GM12892 (cell line): Measurements from ENCODE around the gene CYP46A1.

Experiments used
- DNase-seq: peaks from one replicate; pipeline ENCODE4 v3.0.0; 2011; ENCODE audit not compliant: insufficient read length
- FAIRE-seq: peaks from 2 replicates; lab custom pipeline; 2011; peaks lifted over from hg19 to GRCh38; lab: Jason Lieb, UNC
- POLR2A ChIP-seq: IDR thresholded peaks from 2 replicates; pipeline ENCODE4 v1.6.1; 2011; ENCODE audit warnings: low read depth, low read length, control low read depth
- POLR2AphosphoS5 ChIP-seq: IDR thresholded peaks from 2 replicates; pipeline ENCODE4 v1.6.1; 2011; ENCODE audit warnings: low read depth, low read length, control low read depth
- TAF1 ChIP-seq: IDR thresholded peaks from 2 replicates; pipeline ENCODE4 v1.6.1; 2011; ENCODE audit warnings: low read depth, mild to moderate bottlenecking, control low read depth, low read length, borderline replicate concordance

Gene CYP46A1

DNA sequence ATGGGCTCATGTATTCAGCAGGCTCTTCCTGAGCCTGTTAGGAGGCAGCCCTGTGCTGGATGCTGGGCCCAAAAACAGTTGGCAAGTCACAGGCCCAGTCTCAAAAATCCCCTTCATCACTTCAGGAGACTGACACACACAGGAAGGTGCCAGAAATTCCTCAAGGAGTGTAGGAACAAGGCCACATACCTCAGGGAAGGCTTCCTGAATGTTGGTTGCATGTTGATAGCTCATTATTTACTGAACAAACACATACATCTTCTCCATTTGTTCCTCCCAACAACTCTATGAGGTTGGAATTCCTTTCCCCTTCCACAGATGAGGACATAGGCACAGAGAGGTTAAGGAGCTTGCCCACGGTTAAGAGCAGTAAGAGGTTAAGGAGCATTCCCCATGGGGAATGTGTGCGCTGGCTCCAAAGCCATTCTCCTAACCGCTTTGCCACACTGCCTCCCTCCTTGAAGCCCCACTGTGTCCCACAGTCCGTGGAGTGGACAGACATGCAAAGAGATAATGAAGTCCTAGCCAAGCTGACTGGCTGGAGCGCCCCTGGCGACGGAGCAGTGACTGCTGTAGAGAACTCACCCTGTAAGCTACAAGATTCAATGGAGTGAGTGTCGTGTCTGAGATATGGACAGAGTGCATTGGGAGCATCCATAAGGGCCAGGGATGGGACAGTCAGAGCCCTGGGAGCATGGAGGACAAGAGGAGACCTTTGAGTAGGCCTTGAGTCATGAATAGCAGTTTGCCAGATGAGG lies 35.9 kb upstream of the CYP46A1 start:
- no peak for FAIRE-seq
- TF ChIP-seq POLR2AphosphoS5 (no peak), TAF1 (no peak), POLR2A (no peak)
- no peak for DNase-seq

DNA sequence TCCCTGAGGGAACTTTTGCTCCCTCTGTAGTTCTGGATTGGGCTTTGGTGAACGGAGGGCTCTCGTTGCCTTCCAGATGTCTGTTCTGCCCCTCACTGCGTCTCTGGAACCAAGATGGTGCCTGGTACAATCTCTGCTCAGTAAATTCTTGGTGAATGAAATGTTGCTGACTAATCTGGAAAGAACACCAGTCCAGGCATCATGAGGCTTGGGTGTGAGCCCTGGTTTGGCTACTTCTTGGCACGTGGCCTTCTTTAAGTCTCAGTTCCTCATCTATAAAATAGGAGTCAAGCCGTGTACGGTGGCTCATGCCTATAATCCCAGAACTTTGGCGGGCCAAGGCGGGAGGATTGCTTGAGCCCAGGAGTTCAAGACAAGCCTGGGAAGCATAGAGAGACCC lies 34.9 kb upstream of the CYP46A1 start:
- DNase-seq (no peak), FAIRE-seq (no peak)
- TF ChIP-seq POLR2AphosphoS5 (no peak), TAF1 (no peak), POLR2A (no peak)

DNA sequence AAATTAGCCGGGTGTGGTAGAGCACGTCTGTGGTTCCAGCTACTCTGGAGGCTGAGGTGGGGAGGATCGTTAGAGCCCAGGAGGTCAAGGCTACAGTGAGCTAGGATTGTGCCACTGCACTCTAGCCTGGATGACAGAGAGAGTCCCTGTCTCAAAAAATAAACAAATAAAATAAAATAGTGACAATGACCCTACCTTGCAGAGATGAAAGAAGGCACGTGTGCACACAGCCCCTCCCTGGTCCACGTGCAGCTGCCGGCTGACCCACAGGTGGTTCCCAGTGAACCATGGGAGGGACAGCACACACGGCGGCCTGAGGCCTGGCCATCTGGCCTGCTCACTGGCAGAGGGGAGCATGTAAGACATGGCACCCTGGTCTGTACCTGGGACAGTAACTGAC lies 34.5 kb upstream of the CYP46A1 start:
- no peak for DNase-seq
- TF ChIP-seq POLR2AphosphoS5 (no peak), TAF1 (no peak), POLR2A (no peak)
- FAIRE-seq, result no peak

DNA sequence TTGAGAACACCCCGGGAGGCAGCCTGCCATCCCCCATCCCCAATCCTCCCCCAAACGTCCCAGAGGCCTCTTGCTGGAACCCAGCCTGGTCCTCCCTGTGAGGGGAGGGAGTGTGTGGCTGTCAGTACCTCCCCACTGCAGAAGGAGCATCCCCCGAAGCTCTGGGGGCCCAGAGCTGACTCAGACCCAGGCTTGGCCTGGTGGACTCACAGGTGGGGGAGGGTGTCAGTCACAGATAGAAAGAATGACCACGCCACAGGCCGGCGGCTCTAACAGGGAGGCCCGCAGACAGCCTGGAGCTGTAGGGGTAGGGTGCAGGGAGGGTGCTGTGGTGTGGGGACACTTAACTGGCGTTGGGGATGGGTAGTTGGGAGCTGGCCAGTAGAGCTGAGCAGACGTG lies 33.9 kb upstream of the CYP46A1 start:
- DNase-seq, result no peak
- no peak for FAIRE-seq
- TF ChIP-seq POLR2A (no peak), TAF1 (no peak), POLR2AphosphoS5 (no peak)

DNA sequence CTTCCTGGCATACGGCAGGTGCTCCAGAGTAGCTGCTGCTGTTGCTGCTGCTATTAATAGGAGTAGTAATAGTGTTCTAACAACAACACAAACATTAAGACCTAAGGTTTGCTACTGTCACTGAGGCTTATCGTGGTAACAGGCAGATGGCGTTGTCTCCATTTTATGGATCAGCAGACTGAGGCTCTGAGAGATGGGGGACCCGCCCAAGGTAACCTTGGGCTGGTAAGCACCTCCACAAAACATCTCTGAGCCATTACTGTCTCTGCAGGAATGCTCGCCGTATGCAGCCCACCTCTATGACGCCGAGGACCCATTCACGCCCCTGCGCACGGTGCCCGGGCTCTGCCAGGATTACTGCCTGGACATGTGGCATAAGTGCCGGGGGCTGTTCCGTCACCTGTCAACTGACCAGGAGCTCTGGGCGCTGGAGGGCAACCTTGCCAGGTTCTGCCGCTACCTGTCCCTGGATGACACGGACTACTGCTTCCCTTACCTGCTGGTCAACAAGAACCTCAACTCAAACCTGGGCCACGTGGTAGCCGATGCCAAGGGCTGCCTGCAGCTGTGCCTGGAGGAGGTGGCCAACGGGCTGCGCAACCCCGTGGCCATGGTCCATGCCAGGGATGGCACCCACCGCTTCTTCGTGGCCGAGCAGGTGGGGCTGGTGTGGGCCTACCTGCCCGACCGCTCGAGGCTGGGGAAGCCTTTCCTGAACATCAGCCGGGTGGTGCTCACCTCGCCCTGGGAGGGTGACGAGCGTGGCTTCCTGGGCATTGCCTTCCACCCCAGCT lies 31.9 kb upstream of the CYP46A1 start:
- DNase-seq (no peak), FAIRE-seq (no peak)
- no peak for TF ChIP-seq TAF1
- TF ChIP-seq POLR2AphosphoS5, result no peak
- TF ChIP-seq POLR2A, result no peak

DNA sequence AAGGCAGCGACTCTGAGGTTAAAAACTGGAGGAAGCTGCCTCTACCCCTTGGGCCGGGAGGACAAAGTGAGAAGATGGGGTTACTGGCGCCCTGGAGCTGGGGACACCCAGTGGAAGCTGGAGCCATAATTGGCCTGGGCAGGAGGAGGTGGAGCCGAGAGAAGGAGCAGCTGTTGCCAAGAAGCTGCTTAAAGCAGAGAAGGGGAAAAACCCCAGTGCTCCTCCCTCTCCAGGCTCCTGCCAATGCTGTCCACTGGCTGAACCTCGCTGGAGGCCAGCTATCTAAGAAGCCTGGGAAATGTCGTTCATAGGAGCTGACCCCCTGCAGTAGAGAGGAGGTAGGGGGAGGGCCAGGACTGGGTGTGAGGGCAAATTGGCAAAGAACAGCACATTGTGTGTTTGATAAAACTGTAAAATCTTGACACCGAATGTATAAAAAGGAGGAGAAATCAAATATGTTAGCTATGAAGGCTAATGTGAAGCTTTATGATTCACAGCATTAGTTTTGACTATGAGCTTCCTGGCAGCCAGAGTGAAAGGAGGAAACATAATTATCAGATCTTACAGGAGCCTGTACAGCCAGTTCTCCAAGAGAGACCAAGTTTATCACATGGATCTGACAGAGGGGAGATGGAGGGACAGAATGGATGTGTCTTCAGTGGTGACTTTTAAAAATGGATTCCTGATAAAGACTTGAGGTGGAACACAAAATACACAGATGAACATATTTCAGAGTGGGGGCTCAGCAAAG lies 29.7 kb upstream of the CYP46A1 start:
- no peak for TF ChIP-seq POLR2AphosphoS5
- no peak for TF ChIP-seq TAF1
- FAIRE-seq, result no peak
- no peak for DNase-seq

DNA sequence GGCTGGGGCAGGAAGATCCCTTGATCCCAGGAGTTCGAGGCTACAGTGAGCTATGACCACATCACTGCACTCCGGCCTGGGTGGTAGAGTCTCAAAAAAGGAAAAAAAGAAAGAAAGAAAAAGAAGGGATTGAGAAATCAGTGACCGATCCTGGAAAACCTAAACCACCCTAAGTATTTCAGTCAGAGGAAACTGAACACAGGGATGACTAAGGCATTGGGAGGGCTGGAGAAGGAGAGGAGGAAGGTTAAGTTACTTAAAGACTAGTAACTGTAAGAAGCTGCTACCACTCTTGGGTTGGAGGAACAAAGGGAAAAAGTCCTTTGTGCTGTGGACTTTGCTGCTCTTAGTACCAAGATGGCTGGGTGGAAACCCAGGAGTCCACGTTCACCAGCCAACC lies 28.6 kb upstream of the CYP46A1 start:
- DNase-seq (no peak), FAIRE-seq (no peak)
- no peak for TF ChIP-seq POLR2AphosphoS5
- no peak for TF ChIP-seq POLR2A
- no peak for TF ChIP-seq TAF1

DNA sequence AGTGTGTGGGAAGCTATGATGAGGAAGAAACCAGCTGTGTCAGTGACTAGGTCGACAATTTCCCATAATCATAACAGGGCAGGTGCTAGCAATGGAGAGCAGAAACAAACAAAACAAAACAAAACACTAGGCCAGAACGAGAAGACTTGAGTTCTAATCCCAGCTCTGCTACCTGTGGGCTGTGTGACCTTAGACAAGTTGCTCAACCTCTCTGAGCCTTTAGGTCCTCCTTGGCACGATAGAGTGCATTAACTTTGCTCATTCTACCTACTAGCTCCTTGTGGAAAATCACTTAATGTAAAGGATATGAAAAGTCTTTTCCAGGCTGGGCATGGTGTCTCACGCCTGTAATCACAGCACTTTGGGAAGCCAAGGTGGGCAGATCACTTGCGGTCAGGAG lies 27.9 kb upstream of the CYP46A1 start:
- no peak for FAIRE-seq
- TF ChIP-seq POLR2AphosphoS5, result no peak
- TF ChIP-seq TAF1, result no peak
- no peak for TF ChIP-seq POLR2A
- DNase-seq, result no peak

DNA sequence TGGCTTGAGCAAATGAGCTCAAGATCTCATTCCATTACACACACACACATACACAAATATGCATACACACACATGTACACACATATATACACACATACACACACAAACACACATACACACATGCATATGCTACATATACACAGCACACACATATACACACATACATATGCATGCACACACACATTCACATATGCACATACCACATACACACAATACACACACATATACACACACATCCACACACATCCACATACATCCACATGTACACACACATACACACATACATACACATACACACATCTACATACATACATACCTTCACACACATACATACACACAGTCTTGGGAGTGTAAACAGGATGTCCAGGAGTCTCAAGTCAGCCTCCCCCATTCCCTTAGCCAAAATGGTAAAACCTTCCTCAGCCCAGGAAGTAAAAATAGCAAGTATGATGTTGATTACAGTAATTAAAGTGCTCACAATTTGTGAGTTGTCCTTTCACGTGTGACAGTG lies 26.4 kb upstream of the CYP46A1 start:
- DNase-seq, result no peak
- FAIRE-seq, result no peak
- TF ChIP-seq POLR2AphosphoS5, result no peak
- no peak for TF ChIP-seq POLR2A
- no peak for TF ChIP-seq TAF1

DNA sequence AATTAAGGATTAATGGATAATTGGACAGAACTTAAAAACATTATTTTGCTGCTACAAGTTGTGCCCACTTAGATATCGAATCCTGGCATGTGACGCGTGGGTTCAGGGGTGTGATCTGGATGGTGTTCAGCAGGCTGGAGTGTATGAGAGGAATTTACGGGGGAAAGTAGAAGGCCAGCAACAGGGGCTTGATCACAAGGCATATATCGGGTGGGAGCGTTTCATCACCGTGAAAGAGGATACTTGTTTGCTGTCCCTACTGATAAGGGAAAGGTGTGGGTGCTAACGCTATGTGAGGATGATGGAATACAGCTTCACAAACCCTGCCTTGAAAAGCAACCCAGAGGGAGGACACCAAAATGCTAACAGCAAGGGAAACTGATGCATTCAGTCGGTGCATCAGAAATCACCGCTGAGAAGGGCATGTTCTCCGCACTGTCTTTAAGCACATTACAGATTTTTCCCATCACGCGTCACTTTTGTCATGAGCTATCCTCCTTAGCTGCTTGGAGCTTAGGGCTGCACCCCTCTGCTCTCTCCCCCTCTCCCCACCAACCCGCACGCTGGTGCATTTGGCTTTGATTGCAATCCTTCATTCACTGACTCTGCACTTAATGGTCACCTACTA lies 25.8 kb upstream of the CYP46A1 start:
- TF ChIP-seq POLR2A (no peak), POLR2AphosphoS5 (no peak), TAF1 (no peak)
- FAIRE-seq, result no peak
- no peak for DNase-seq

DNA sequence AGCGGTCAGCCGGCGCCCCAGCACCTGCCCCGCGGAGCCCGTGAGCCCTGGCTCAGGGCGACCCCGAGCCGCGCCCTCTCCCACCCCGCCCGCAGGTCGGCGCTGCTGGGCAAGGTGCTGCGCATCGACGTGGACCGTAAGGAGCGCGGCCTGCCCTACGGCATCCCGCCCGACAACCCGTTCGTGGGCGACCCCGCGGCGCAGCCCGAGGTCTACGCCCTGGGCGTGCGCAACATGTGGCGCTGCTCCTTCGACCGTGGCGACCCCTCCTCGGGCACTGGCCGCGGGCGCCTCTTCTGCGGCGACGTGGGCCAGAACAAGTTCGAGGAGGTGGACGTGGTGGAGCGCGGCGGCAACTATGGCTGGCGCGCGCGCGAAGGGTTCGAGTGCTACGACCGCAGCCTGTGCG lies 24.8 kb upstream of the CYP46A1 start:
- FAIRE-seq (no peak), DNase-seq (no peak)
- TF ChIP-seq TAF1 (no peak), POLR2AphosphoS5 (no peak), POLR2A (no peak)
